Epithelial cell of esophagus (primary cell): Measurements from ENCODE around the gene ZC3H4.

ENCODE experiments used
- DNase-seq: peaks from one replicate; pipeline ENCODE4 v3.0.0; 2010; ENCODE audit warnings: low read depth
- H3K4me3 ChIP-seq: 2 replicates; pipeline ENCODE4 v1.5.1; 2011; ENCODE audit warnings: mild to moderate bottlenecking, low read length, control low read depth
- CTCF ChIP-seq: IDR thresholded peaks from 2 replicates; pipeline ENCODE4 v1.5.1; 2011; ENCODE audit warnings: low read depth, mild to moderate bottlenecking, low read length, control low read depth, inconsistent platforms; ENCODE audit not compliant: insufficient read depth; ENCODE audit errors: missing control alignments

The ZC3H4 gene

GRCh38 chr19:47133021-47133471 is 19.5 kb upstream of the ZC3H4 start:
- no peak for TF ChIP-seq CTCF
- DNase-seq = no peak
- H3K4me3 ChIP-seq = no peak overlapping the region

GRCh38 chr19:47132194-47132852 is 18.7 kb upstream of the ZC3H4 start:
- H3K4me3 ChIP-seq = peak overlapping the region; percentile 95
- TF ChIP-seq CTCF = no peak
- DNase-seq = no peak

GRCh38 chr19:47130589-47131227 is 17.1 kb upstream of the ZC3H4 start, which contains the start of gene SAE1:
Gene SAE1, plus strand, starts transcription at chr19:47130835. Its CDS starts 96 bp downstream, at chr19:47130931.
- TF ChIP-seq CTCF = peak; percentile 16
- H3K4me3 ChIP-seq = peak within 1 kb of the TSS; percentile 95
- DNase-seq = peak; percentile 93

- no peak for TF ChIP-seq CTCF
- peak overlapping the region; percentile 95 for H3K4me3 ChIP-seq
- no peak for DNase-seq
These were observed 16.6 kb upstream of the ZC3H4 start for GRCh38 chr19:47130120-47130588.

GRCh38 chr19:47129579-47129978 is 16.0 kb upstream of the ZC3H4 start:
- H3K4me3 ChIP-seq = no peak overlapping the region
- TF ChIP-seq CTCF = no peak

GRCh38 chr19:47125669-47125938 is 12.0 kb upstream of the ZC3H4 start:
- TF ChIP-seq CTCF = no peak
- no peak for DNase-seq
- H3K4me3 ChIP-seq = no peak overlapping the region

More at GRCh38 chr19:47129579-47129978, 16.0 kb upstream of the ZC3H4 start:
- DNase-seq = no peak
